ENCODE measurements around the gene TSGA10IP.

The TSGA10IP gene

DNA sequence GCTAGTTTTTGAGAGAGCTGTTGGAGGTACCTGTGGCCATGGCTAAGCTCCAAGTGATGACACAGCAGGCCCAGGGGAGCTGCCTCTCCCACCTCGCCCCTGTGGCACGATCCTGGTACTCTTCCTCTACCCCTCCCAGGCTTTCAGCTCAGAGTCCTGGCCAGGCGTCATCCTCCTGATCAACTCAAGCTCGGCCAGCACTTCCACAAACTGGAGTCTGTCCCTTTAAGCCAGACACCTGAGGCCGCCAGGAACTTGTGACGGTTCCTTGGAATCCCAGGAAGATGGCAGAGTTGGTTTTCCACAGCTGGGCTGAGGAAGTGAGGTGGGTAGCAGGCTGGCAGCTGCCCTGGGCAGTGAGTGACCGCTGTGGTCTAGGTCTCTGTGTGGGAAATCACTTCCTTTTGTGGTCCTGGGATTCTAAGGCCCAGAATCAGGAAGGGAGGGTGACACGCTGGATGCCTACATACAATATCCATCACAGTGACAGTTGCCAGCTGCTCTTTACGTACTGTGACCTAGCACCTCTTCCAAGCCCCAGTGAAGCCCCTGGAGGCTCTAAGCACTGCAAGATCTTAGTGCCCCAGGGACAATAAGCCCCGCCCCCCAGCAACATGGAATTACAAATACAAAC, 63.3 kb downstream of the TSGA10IP start:
- TF ChIP-seq, protein P1, sequence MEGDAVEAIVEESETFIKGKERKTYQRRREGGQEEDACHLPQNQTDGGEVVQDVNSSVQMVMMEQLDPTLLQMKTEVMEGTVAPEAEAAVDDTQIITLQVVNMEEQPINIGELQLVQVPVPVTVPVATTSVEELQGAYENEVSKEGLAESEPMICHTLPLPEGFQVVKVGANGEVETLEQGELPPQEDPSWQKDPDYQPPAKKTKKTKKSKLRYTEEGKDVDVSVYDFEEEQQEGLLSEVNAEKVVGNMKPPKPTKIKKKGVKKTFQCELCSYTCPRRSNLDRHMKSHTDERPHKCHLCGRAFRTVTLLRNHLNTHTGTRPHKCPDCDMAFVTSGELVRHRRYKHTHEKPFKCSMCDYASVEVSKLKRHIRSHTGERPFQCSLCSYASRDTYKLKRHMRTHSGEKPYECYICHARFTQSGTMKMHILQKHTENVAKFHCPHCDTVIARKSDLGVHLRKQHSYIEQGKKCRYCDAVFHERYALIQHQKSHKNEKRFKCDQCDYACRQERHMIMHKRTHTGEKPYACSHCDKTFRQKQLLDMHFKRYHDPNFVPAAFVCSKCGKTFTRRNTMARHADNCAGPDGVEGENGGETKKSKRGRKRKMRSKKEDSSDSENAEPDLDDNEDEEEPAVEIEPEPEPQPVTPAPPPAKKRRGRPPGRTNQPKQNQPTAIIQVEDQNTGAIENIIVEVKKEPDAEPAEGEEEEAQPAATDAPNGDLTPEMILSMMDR (IDR thresholded peaks at IDR 0.05; ENCODE audit: low read depth, low read length): no peak

More for the DNA sequence above, 63.3 kb downstream of the TSGA10IP start:
- no peak overlapping the region for H3K4me3 ChIP-seq (ENCODE audit: low read depth, low read length)
